NCI-H1105 (cell line): Measurements from ENCODE around the gene HPSE2.
"Not testable (repeated sequence)": the region's sequence is repeated elsewhere in the genome, so short reads cannot be mapped to it uniquely, and the experiment has no call there.

Source experiments
- DNase-seq: peaks from one replicate; lab custom pipeline; 2025; lab: John Stamatoyannopoulos, UW

The HPSE2 gene

DNA sequence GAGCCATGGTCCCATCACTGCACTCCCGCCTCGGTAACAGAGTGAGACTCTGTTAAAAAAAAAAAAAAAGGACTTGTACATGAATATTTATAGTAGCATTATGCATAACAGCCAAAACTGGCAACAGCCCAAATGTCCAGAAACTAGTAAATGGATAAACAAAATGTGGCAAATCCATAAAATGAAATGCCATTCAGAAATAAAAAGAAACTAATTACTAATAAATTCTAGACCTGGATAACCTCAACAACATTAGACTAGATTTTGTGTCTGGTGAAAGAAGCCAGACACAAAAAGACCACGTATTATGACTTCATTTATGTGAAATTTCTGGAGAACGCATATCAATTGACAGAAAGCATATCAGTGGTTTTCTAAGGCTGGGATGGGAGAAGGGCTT is 74.5 kb downstream of the HPSE2 start:
- no peak for DNase-seq

DNA sequence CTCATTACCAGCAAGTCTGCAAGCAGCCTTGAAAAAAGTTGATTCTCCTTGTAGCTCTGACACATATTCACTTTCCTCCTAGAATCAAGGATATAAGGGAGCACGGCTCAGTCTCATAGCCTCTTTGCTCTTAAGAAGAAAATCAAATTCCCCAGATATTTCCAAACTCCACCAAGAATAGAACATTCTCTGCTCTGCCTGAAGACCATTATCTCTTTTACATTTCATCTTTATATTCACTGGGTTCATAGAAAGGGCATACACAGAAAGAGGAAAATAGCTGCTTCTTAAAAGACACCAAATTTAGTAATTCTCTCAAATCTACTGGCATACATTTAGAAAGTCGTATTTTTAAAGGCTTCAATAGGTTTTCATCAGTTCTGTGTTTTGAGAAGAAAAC is 92.0 kb downstream of the HPSE2 start:
- no peak for DNase-seq

DNA sequence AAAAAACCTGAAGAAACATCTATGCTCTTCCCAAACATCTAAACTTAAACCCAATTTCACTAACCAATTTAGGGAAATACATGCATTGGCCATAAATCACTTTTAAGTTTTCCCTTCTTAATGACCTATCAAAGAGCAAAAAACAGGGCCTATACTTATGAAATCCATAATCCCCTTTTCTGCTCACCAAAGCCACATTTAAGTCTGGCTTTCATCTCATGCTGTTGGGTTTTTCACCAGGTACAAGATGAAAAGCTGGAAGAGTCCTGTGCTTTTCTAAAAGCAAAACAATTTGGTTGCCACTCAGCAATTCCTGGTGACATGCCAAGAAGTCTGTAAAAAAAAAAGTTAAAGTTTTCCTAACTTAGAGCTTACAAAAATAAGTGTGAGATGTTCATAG is 92.6 kb downstream of the HPSE2 start:
- DNase-seq = no peak

DNA sequence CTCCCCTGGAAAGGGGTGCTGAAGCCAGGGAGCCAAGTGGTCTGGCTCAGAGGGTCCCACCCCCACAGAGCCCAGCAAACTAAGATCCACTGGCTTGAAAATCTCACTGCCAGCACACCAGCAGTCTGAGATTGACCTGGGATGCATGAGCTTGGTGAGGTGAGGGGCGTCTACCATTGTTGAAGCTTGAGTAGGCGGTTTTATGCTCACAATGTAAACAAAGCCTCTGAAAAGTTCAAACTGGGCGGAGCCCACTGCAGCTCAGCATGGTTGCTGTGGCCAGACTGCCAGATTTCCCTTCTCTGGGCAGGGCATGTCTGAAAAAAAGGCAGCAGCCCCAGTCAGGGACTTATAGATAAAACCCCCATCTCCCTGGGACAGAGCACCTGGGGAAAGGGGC is 102.8 kb downstream of the HPSE2 start:
- not testable (repeated sequence) for DNase-seq

- no peak for DNase-seq
Observed at GRCh38 chr10:99125879-99126278, 109.8 kb downstream of the HPSE2 start.

GRCh38 chr10:99124376-99124775 is 111.3 kb downstream of the HPSE2 start:
- no peak for DNase-seq

GRCh38 chr10:99123851-99124250 is 111.8 kb downstream of the HPSE2 start:
- DNase-seq = no peak

DNA sequence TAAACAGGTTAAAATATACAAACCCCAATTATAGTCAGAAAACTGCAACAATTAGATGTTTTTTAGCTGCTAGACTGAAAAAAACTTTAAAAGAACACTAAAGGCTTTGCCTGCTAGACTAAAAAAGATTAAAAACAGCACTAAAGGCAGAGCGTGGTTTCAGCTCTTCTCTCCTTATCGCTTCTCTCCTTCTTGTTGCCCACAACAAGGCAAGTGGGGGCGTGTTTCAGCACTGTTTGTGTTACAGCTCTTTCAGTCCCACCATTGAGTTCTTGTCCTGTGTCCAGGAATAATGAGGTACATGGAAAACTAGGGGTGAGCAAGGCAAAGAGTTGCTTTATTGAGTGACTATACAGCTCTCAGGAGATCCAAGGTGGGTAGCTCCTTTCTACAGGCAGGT is 112.3 kb downstream of the HPSE2 start:
- no peak for DNase-seq

DNA sequence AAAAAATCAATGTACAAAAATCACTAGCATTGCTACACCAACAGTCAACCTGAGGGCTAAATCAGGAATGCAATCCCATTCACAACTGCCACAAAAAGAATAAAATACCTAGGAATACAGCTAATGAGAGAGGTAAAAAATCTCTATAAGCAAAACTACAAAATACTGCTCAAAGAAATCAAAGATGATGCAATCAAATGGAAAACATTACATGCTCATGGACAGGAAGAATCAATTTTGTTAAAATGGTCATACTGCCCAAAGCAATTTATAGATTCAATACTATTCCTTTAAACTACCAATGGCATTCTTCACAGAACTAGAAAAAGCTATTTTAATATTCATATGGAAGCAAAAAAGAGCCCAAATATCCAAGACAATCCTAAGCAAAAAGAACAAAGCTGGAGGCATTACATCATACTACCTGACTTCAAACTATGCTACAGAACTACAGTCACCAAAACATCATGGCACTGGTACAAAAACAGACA is 116.3 kb downstream of the HPSE2 start:
- DNase-seq = no peak

DNA sequence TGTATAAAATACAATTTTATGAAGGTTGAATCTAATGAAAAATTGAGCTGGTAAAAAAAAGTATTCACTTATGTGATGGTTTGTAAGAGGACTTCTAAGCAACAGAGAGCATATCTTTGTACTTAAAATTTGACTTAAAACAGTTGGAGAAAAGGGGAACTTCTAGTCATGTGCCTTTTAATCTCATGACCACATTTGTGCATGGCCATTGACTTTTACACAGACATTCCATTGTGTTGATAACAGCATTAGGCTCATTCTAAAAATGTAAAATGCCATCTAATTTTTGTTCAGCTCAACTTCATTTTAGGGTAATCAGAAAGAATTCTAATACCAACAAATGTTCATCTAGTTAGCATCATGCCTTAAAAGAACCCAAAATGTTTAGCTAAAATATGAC is 119.9 kb downstream of the HPSE2 start:
- DNase-seq = no peak

DNA sequence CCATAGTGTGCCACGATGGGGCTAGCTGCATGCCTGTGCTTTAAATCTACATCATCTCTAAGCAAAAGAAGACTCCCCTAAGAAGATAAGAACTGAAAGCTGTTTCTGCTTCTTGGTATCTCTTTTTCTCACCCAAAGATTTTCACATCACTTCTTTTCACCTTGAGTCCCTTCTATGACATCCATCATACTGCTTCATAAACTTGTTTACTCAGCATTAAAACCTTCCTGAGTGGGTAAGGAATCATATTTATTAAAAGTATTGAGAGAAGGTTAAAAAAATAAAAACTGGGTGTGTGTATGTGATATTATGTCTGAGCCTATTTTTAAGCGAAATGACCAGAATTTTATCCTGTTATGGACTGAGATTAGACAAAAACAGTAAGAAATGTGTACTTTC is 150.3 kb downstream of the HPSE2 start:
- DNase-seq = no peak

- no peak for DNase-seq
Observed at GRCh38 chr10:99084161-99084560, 151.5 kb downstream of the HPSE2 start.

DNA sequence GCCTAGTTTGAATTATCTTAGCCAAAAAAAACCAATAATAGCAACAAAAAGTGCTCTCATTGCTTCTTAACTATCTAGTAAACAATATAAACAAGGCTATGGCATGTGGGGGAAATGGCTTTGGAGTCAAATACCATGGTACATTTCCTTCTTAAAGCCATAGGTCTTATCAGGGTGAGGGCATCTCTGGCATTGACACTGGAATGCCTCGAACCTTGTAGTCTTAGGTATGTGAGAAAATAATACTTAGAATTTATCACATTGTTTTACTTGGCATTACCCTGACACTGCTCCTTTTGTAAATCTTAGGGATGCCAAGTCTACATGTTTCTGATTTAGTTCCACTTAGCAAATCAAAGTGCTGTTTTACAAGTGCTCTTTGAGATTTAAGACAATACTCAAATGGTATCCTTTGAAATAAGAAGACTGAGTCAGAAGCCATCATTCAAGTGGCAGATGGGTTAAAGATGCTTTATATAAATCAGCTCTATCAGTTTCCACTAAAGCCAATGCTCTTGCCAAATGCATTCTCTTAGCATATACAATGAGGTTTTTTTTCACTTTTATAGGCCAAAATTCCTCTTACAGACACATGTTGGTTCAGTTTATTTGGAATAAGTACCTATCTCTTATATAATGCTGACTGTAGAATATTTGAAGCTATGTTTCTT is 155.2 kb downstream of the HPSE2 start:
- DNase-seq = no peak

DNA sequence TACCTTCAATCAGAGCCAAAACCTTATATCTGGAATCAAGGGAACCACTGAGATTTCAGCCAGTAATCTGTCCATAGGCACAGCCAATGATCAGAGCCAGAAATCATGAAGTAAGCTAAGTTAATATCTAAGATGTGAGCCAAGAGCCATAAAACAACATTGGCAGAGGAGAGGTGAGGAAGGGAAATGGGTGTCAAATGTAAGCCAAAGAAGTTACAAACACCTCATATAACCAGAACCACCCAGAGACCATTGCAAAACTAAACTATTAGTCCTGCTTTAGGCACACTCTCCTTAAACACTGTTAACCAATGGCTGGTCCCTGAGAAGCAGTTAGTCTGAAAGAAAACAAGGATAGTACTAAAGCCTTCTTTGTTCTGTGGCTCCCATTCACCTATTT is 173.1 kb downstream of the HPSE2 start:
- no peak for DNase-seq

GRCh38 chr10:99058762-99059161 is 176.9 kb downstream of the HPSE2 start:
- no peak for DNase-seq

GRCh38 chr10:99057936-99058690 is 177.5 kb downstream of the HPSE2 start:
- DNase-seq = peak; percentile 18

DNA sequence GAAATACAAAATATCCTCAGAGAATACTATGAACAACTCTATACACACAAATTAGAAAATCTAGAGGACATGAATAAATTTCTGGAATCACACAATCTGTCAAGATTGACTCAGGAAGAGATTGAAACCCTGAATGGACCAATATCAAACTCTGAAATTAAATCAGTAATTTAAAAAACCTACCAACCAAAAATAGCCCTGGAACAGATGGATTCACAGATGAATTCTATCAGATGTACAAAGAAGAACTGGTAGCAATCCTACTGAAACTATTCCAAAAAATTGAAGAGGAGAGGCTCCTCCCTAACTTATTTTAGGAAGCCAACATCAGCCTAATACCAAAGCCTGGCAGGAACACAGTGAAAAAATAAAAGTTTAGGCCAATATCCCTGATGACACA is 190.0 kb downstream of the HPSE2 start:
- DNase-seq = no peak

DNA sequence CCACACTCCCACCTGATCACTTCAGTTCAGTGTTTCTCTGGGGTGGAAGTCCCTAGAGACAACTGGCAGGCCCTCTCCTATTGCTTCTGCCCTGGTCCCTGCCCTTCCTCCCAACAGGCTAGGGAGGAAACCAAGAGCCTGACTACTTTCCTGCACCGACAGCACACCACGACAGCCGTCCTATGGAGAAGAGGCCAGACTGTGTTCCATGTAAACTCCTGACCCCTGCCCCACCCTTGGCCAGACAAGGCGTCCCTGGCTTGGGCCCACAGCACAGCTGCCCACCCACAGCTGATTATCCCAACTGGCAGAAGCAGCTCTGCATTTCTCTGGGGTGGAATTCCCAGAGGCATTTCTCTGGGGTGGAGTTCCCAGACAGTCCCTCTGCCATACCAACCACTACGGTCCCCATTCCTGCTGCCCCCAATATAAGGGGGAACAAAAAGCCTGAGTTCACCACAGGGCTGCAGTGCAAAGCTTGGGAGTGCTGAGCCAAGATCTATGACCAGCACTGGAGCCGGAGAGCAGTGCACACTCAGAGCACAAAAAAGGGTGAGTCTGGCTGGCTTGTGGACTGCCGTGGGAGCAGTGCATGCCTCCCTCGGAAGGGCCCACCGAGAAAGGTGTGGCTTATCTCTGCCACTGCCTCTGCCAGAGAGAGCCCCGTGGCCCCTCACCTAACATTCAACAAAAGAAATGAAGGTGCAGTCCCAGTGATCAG is 193.4 kb downstream of the HPSE2 start:
- DNase-seq = no peak

DNA sequence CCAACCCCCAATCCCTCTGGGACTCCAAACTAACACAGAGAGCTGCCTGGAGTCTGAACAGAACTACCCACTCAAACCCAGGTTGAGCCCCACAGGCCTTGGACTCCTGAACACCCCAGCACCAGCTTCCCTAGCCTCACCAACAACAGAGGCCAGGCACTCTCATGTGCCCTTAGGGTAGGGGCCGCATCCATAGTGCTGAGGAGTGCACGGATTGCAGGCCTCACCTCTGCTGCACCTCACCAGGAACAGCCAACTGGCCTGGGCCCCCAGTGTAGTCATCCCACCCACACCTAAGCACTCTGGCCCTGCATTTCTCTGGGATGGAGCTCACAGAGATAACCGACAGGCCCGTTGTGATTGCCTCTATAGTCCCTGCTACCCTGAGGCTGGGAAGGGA is 194.2 kb downstream of the HPSE2 start:
- DNase-seq = no peak

GRCh38 chr10:99013885-99014284 is 221.8 kb downstream of the HPSE2 start:
- DNase-seq = no peak

DNA sequence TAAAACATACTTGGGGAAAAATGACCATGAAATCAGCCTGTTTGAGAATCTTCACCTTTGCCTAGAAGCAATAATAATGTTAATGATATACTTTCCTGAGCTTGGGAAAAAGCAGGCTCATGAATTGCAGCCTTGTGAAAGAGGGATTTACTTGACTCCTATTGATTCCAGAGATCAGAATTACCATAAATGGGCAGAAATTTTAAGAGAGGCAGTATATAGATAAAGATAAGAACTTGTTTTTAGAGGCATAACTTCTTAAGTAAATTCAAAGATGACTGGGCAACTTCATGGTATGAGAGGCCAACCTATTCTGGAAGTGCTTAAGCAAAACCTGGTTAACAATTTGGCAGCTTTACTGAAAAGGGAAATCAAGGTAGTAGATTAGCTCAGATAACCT is 225.4 kb downstream of the HPSE2 start:
- no peak for DNase-seq

DNA sequence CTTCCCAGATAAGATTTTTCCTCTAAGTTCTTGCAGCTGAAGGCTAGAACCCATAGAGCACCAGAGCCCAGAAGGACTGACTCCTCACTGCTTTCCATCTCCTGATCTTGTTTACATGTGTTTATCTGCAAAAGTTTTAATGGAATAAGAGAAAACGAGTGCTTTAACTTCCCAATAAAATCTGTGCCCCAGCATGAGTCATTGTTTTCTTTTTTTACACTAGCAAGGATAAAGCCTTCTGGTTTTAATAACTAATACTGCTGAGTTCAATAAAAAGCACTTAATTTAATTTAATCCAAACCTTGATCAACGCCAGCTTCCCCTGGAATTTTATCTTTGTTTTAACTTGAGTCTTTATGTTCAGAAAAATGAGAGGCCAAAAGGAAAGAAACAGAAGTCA is 227.6 kb downstream of the HPSE2 start:
- DNase-seq = no peak

DNA sequence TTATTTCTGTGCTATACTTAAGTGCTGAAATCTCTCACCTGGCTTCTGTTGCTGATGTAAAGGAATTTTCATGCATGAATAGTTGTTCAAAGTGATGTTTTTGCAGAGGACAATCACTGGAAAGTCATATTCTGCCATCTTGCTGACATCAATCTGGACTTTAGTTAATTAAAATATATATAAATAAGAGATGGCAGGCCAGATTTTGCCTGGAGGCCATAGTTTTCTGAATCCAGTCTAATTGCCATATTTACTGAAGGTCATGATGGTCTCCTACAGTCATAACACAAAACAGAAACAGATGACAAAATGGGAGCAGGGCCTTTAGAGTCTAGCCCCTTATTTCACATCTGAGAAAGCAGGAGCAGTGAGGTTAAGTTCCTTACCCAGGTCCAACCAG is 228.2 kb downstream of the HPSE2 start:
- no peak for DNase-seq
